ENCODE measurements around the gene VEZT. TPM values are rescaled to one million over a fixed set of nuclear protein-coding genes. Genes with fewer than 3 reads are reported as not detected.

VEZT gene
- total and polyA plus RNA-seq, 10 of the 15 experiments (the other 5 are each of a cell fraction or from before 2014, with no cell fraction given), result 32.8 to 134 (median 66.2) TPM

GRCh38 chr12:95238150-95238549 is 20.5 kb downstream of the VEZT start:
- no peak for TF ChIP-seq IRF4 (IDR thresholded peaks at IDR 0.05; ENCODE audit: low read depth, low read length)
- TF ChIP-seq MTA3 (IDR thresholded peaks at IDR 0.05; ENCODE audit: borderline replicate concordance, low read length), result no peak
- no peak for TF ChIP-seq SP1 (IDR thresholded peaks at IDR 0.05; ENCODE audit: low read depth, low read length)
- TF ChIP-seq SIX5 (IDR thresholded peaks at IDR 0.05; ENCODE audit: low read depth, low read length, severe bottlenecking), result no peak
- TF ChIP-seq GATAD2B (conservative IDR thresholded peaks at IDR 0.05; ENCODE audit: low read depth), result no peak
- no peaks in the 10 kb centered on the region for H3K4me1 ChIP-seq (ENCODE audit: control insufficient read depth, insufficient read depth, low read length)
- H3K4me2 ChIP-seq (ENCODE audit: control insufficient read depth, insufficient read depth), result no peak overlapping the region
- no peak overlapping the region for H2AFZ ChIP-seq (ENCODE audit: control insufficient read depth, low read depth, low read length)
- ChIA-PET RAD21 (ENCODE audit: unreplicated experiment) (no interaction called here), CTCF (no interaction called here), SMC1A (ENCODE audit: uncharacterized antibody, unreplicated experiment) (no interaction called here), POLR2A (no interaction called here)
- no peak for DNase-seq (ENCODE audit: low read depth, low spot score)
- no peak for FAIRE-seq
- H3K9ac ChIP-seq (ENCODE audit: control insufficient read depth, insufficient read depth, low read length), result no peak overlapping the region
- no peak for ATAC-seq
- whole genome bisulfite sequencing (ENCODE audit: insufficient coverage, insufficient replicate concordance, low lambda C conversion rate, missing lambda C conversion rate), result 85% methylated on average over 1 of the region's 1 CpG
- H4K20me1 ChIP-seq (ENCODE audit: control insufficient read depth, insufficient read depth), result no peaks in the 10 kb centered on the region
- no peak overlapping the region for H3K27ac ChIP-seq (ENCODE audit: control insufficient read depth, insufficient read depth)
- BruUV-seq (replicated peaks), result no TSS peak
- no peaks in the 10 kb centered on the region for H3K27me3 ChIP-seq (replicated peaks in 1 of 2; ENCODE audit: control insufficient read depth in 2 of 2, insufficient read depth in 2 of 2, low read length in 1 of 2)
- intact Hi-C loops (cut with micrococcal nuclease; ENCODE audit: unreplicated experiment), result no loop called here
- no peaks in the 10 kb centered on the region for H3K9me3 ChIP-seq (replicated peaks; ENCODE audit: control insufficient read depth, insufficient read depth, low read length)
- peaks cover 35% of the 10 kb centered on the region for H3K79me2 ChIP-seq (ENCODE audit: control insufficient read depth, insufficient read depth, low read length)
- peaks cover 0 to 7% of the 10 kb centered on the region in 2 experiments; a peak in 2 of 4 replicates for H3K36me3 ChIP-seq (ENCODE audit: control insufficient read depth in 2 of 2, insufficient read depth in 2 of 2, low read length in 1 of 2)
- H3K4me3 ChIP-seq, result no peak overlapping the region
- in situ Hi-C loops (cut with MboI), result no loop called here

GRCh38 chr12:95239216-95239615 is 21.6 kb downstream of the VEZT start:
- ATAC-seq (peak; percentile 44; the same call in 1 of the 3 replicates), FAIRE-seq (no peak), DNase-seq (ENCODE audit: low read depth, low spot score) (no peak)
- Histone ChIP-seq H3K4me1 (ENCODE audit: control insufficient read depth, insufficient read depth, low read length) (no peaks in the 10 kb centered on the region), H3K36me3 (ENCODE audit: control insufficient read depth in 2 of 2, insufficient read depth in 2 of 2, low read length in 1 of 2) (peaks cover 0 to 11% of the 10 kb centered on the region in 2 experiments; a peak in 2 of 4 replicates), H3K9me3 (replicated peaks; ENCODE audit: control insufficient read depth, insufficient read depth, low read length) (no peaks in the 10 kb centered on the region), H4K20me1 (ENCODE audit: control insufficient read depth, insufficient read depth) (no peaks in the 10 kb centered on the region), H3K27me3 (replicated peaks in 1 of 2; ENCODE audit: control insufficient read depth in 2 of 2, insufficient read depth in 2 of 2, low read length in 1 of 2) (no peaks in the 10 kb centered on the region), H3K9ac (ENCODE audit: control insufficient read depth, insufficient read depth, low read length) (no peak overlapping the region), H3K4me2 (ENCODE audit: control insufficient read depth, insufficient read depth) (no peak overlapping the region), H3K79me2 (ENCODE audit: control insufficient read depth, insufficient read depth, low read length) (peaks cover 33% of the 10 kb centered on the region), H3K27ac (ENCODE audit: control insufficient read depth, insufficient read depth) (no peak overlapping the region), H3K4me3 (no peak overlapping the region), H2AFZ (ENCODE audit: control insufficient read depth, low read depth, low read length) (no peak overlapping the region)
- ChIA-PET SMC1A (ENCODE audit: uncharacterized antibody, unreplicated experiment) (interaction anchor here (0.8 to 2.2 kb wide), 2 partner anchors 20 to 180 kb away, joined by 5 read pairs; no protein-coding TSS in a partner anchor), POLR2A (no interaction called here), RAD21 (ENCODE audit: unreplicated experiment) (no interaction called here), CTCF (interaction anchor here (0.7 to 1.7 kb wide), 3 partner anchors 21 to 166 kb away, joined by 3 to 4 read pairs (median 4); partner anchors contain the start of genes NR2C1 and VEZT)
- no peak for TF ChIP-seq NFIC (IDR thresholded peaks at IDR 0.05; ENCODE audit: low read depth, low read length)
- no peak for TF ChIP-seq ZNF274 (IDR thresholded peaks at IDR 0.05; ENCODE audit: insufficient read depth, insufficient read length)
- in situ Hi-C loops (cut with MboI), result no loop called here
- intact Hi-C loops (cut with micrococcal nuclease; ENCODE audit: unreplicated experiment), result no loop called here
- BruUV-seq (replicated peaks), result no TSS peak
